Measurements from ENCODE around the gene PPP6C. TPM values are rescaled to one million over a fixed set of nuclear protein-coding genes. Genes with fewer than 3 reads are reported as not detected.
"Not testable (repeated sequence)": the region's sequence is repeated elsewhere in the genome, so short reads cannot be mapped to it uniquely, and the experiment has no call there.

PPP6C gene
- total and polyA plus RNA-seq, 2 donors (not counting 1 experiment from before 2014, with no cell fraction given), result 12.1 to 38.6 TPM

- 100% methylated on average over 1 of the region's 4 CpGs for WGBS (ENCODE audit: insufficient coverage)
- CTCF ChIA-PET, result interaction anchor here (0.6 kb wide), 1 partner anchor 259 kb away, joined by 4 read pairs; no protein-coding TSS in a partner anchor
- not testable (repeated sequence) for H3K4me3 Mint-ChIP-seq
Measured at GRCh38 chr9:125114503-125114902, 75.1 kb downstream of the PPP6C start.

GRCh38 chr9:125110464-125110863 lies 79.1 kb downstream of the PPP6C start:
- H3K4me1 Mint-ChIP-seq, result no peaks in the 10 kb centered on the region
- no peak for ATAC-seq (ENCODE audit: low read depth)
- 100% methylated on average over 1 of the region's 2 CpGs for WGBS (ENCODE audit: insufficient coverage)

More at GRCh38 chr9:125114503-125114902, 75.1 kb downstream of the PPP6C start:
- H3K27me3 ChIP-seq (replicated peaks in 1 of 4; ENCODE audit: control extremely low read depth in 1 of 4, control insufficient read depth in 3 of 4, insufficient read depth in 4 of 4, low read length in 3 of 4); H3K36me3 ChIP-seq (replicated peaks in 1 of 2; ENCODE audit: control extremely low read depth in 1 of 2, control insufficient read depth in 1 of 2, extremely low read depth in 1 of 2, insufficient read depth in 2 of 2, low read length in 1 of 2); H2AFZ ChIP-seq (ENCODE audit: insufficient read depth, low read depth, low read length, poor library complexity, severe bottlenecking); H3K27me3 Mint-ChIP-seq; H3K4me3 ChIP-seq (ENCODE audit: control extremely low read depth in 1 of 5, extremely low read depth in 1 of 5, insufficient read depth in 1 of 5, low read depth in 2 of 5, low read length in 4 of 5); H3K4me2 ChIP-seq (replicated peaks; ENCODE audit: low read depth, low read length, poor library complexity, severe bottlenecking); intact Hi-C loops (cut with micrococcal nuclease); DNase-seq; POLR2A ChIA-PET; H3K27ac ChIP-seq (ENCODE audit: low read length in 2 of 2); H3K9ac ChIP-seq (ENCODE audit: low read length); H3K9me3 Mint-ChIP-seq (ENCODE audit: insufficient read depth); ATAC-seq (ENCODE audit: low read depth); H4K20me1 ChIP-seq (ENCODE audit: control insufficient read depth, insufficient read depth, low read length, poor library complexity, severe bottlenecking); H3K27ac Mint-ChIP-seq; H3K4me1 Mint-ChIP-seq; H3K4me1 ChIP-seq (ENCODE audit: control insufficient read depth in 2 of 2, insufficient read depth in 2 of 2, low read length in 2 of 2): not testable (repeated sequence)
- H3K9me3 ChIP-seq (ENCODE audit: control extremely low read depth in 1 of 3, control insufficient read depth in 2 of 3, insufficient read depth in 1 of 3, low read length in 2 of 3), result peaks cover 2 to 16% (median 15%) of the 10 kb centered on the region in 3 donors
- H3K79me2 ChIP-seq (ENCODE audit: control insufficient read depth, insufficient read depth, low read length), result peaks cover 31% of the 10 kb centered on the region

GRCh38 chr9:125108541-125108940 lies 81.1 kb downstream of the PPP6C start:
- H3K27ac ChIP-seq (ENCODE audit: low read length in 2 of 2); POLR2A ChIA-PET; CTCF ChIA-PET; intact Hi-C loops (cut with micrococcal nuclease); H3K9me3 Mint-ChIP-seq (ENCODE audit: insufficient read depth); H3K27me3 Mint-ChIP-seq; H2AFZ ChIP-seq (ENCODE audit: insufficient read depth, low read depth, low read length, poor library complexity, severe bottlenecking); H3K36me3 ChIP-seq (replicated peaks in 1 of 2; ENCODE audit: control extremely low read depth in 1 of 2, control insufficient read depth in 1 of 2, extremely low read depth in 1 of 2, insufficient read depth in 2 of 2, low read length in 1 of 2); H3K4me1 ChIP-seq (ENCODE audit: control insufficient read depth in 2 of 2, insufficient read depth in 2 of 2, low read length in 2 of 2); H3K27ac Mint-ChIP-seq; H3K4me2 ChIP-seq (replicated peaks; ENCODE audit: low read depth, low read length, poor library complexity, severe bottlenecking); DNase-seq; H4K20me1 ChIP-seq (ENCODE audit: control insufficient read depth, insufficient read depth, low read length, poor library complexity, severe bottlenecking); ATAC-seq (ENCODE audit: low read depth); H3K4me3 Mint-ChIP-seq; H3K4me3 ChIP-seq (ENCODE audit: control extremely low read depth in 1 of 5, extremely low read depth in 1 of 5, insufficient read depth in 1 of 5, low read depth in 2 of 5, low read length in 4 of 5); H3K9ac ChIP-seq (ENCODE audit: low read length); H3K4me1 Mint-ChIP-seq; H3K27me3 ChIP-seq (replicated peaks in 1 of 4; ENCODE audit: control extremely low read depth in 1 of 4, control insufficient read depth in 3 of 4, insufficient read depth in 4 of 4, low read length in 3 of 4): not testable (repeated sequence)
- WGBS (ENCODE audit: insufficient coverage), result 98% methylated on average over 26 of the region's 33 CpGs
- Histone ChIP-seq H3K79me2 (ENCODE audit: control insufficient read depth, insufficient read depth, low read length) (peaks cover 36% of the 10 kb centered on the region), H3K9me3 (ENCODE audit: control extremely low read depth in 1 of 3, control insufficient read depth in 2 of 3, insufficient read depth in 1 of 3, low read length in 2 of 3) (peaks cover 0 to 13% (median 8%) of the 10 kb centered on the region in 3 donors)

More at GRCh38 chr9:125110464-125110863, 79.1 kb downstream of the PPP6C start:
- Mint-ChIP-seq H3K4me3 (no peak overlapping the region), H3K27ac (no peak overlapping the region), H3K27me3 (no peaks in the 10 kb centered on the region), H3K9me3 (ENCODE audit: insufficient read depth) (no peaks in the 10 kb centered on the region)
- no peak overlapping the region for H2AFZ ChIP-seq (ENCODE audit: insufficient read depth, low read depth, low read length, poor library complexity, severe bottlenecking)
- POLR2A ChIA-PET, result no interaction called here
- H3K4me3 ChIP-seq (ENCODE audit: control extremely low read depth in 1 of 5, extremely low read depth in 1 of 5, insufficient read depth in 1 of 5, low read depth in 2 of 5, low read length in 4 of 5), result no peak overlapping the region
- peaks cover 2 to 16% (median 15%) of the 10 kb centered on the region in 3 donors for H3K9me3 ChIP-seq (ENCODE audit: control extremely low read depth in 1 of 3, control insufficient read depth in 2 of 3, insufficient read depth in 1 of 3, low read length in 2 of 3)
- no peaks in the 10 kb centered on the region for H3K36me3 ChIP-seq (replicated peaks in 1 of 2; ENCODE audit: control extremely low read depth in 1 of 2, control insufficient read depth in 1 of 2, extremely low read depth in 1 of 2, insufficient read depth in 2 of 2, low read length in 1 of 2)
- no peaks in the 10 kb centered on the region for H3K27me3 ChIP-seq (replicated peaks in 1 of 4; ENCODE audit: control extremely low read depth in 1 of 4, control insufficient read depth in 3 of 4, insufficient read depth in 4 of 4, low read length in 3 of 4)
- no peak overlapping the region for H3K9ac ChIP-seq (ENCODE audit: low read length)
- no peak for DNase-seq
- CTCF ChIA-PET, result no interaction called here
- intact Hi-C loops (cut with micrococcal nuclease), result no loop called here
- no peak overlapping the region for H3K27ac ChIP-seq (ENCODE audit: low read length in 2 of 2)
- H3K4me1 ChIP-seq (ENCODE audit: control insufficient read depth in 2 of 2, insufficient read depth in 2 of 2, low read length in 2 of 2), result no peaks in the 10 kb centered on the region
- H4K20me1 ChIP-seq (ENCODE audit: control insufficient read depth, insufficient read depth, low read length, poor library complexity, severe bottlenecking), result no peaks in the 10 kb centered on the region
- H3K4me2 ChIP-seq (replicated peaks; ENCODE audit: low read depth, low read length, poor library complexity, severe bottlenecking), result no peak overlapping the region
- no peak for TF ChIP-seq CTCF (IDR thresholded peaks at IDR 0.05)
- no peak for TF ChIP-seq EZH2 (IDR thresholded peaks at IDR 0.05; ENCODE audit: borderline replicate concordance, insufficient read depth, low read depth, low read length, poor library complexity, severe bottlenecking)
- peaks cover 33% of the 10 kb centered on the region for H3K79me2 ChIP-seq (ENCODE audit: control insufficient read depth, insufficient read depth, low read length)
